SW480 (cell line): ENCODE data around the gene SMARCA4.

Experiments used
- DNase-seq: peaks from one replicate; pipeline ENCODE4 v3.0.0-alpha.2; 2016; ENCODE audit warnings: low spot score

SMARCA4 gene

DNA sequence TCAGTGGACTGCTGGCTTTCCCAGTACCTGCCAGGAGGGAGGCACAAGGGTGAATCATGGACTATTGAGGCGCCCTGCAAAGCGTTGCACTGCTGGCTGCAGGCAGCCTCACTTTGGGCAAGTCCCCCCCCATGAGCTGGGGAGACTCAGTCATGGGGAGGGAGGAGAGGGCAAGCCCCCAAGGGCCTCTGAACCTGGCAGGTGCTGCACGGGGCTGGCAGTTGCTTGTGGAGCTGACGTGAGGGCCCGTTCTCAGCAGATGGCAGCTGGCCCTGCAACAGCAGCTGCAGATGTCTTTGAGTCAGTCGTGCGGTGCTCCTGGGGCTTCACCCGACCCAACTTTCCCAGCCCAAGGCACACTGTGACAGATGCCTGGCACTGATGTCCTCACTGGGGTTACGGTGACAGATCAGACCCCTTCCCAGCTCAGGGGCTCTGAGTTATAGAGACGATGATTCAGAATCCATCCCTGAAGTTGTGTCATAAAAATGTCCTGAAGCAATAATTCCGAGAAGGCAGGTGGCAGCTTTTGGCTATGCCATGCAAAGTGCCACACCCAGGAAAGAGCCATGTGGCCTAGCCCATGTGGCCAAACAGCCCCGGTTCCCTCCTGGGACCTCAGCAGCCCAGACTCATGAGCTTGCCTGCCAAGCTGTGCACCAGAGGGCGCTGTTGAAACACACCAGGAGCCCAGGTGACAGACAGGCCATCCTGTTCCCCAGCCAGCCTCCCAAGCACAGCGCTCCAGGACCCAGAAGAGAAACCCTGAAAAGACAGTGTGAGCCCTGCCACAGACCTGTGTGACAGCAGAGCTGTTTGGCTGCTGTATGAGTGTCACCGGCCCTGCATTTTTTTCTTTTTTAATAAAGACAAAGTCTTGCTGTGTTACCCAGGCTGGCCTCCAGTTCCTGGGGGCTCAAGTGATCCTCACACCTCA lies 74.9 kb downstream of the SMARCA4 start:
- DNase-seq = peak; percentile 89

DNA sequence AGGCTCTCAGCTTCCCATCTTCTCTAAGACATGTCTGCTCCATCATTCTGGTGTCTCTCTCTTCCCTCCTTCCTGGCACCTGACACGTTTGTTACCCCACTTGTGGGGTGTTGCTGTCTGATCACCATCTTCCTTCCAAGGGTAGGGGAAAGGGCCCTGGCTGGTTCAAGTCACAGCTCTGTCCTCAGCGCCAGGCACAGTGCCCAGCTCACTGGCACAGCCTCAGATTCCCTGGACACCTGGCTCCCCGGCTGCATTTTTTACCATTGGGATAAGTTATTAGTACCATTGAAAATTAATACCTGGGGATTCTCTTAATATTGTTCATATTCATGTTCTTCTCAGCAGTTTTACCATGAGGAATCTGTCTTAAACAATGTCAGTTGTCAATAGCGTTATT lies 77.7 kb downstream of the SMARCA4 start:
- DNase-seq = no peak

- no peak for DNase-seq
These were observed 80.4 kb downstream of the SMARCA4 start for GRCh38 chr19:11041194-11041593.

- DNase-seq = no peak
These were observed 81.3 kb downstream of the SMARCA4 start for GRCh38 chr19:11041966-11042627.

DNA sequence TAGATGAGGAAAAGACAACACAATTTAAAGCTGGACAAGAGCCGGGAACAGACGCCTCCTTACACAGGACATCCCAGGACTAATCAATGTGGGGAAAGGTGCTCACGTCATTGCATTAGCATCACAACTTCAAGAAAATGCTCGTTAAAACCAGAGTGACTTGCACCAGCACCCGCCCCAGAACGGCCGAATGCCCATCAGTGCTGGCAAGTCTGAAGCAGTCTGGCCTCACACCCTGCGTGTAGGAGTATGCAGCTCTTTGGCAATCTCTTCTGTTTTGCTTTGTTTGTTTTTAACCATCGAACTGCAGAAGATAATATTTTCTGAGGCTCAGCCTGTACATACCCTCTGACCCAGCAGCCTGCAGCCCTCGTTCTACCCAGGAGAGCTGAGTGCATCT lies 83.6 kb downstream of the SMARCA4 start:
- DNase-seq = no peak

- no peak for DNase-seq
These were observed 84.7 kb downstream of the SMARCA4 start for GRCh38 chr19:11045536-11045935.

GRCh38 chr19:11046605-11047354 lies 86.0 kb downstream of the SMARCA4 start:
- DNase-seq = no peak

- no peak for DNase-seq
These were observed 87.0 kb downstream of the SMARCA4 start for GRCh38 chr19:11047866-11048265.

DNA sequence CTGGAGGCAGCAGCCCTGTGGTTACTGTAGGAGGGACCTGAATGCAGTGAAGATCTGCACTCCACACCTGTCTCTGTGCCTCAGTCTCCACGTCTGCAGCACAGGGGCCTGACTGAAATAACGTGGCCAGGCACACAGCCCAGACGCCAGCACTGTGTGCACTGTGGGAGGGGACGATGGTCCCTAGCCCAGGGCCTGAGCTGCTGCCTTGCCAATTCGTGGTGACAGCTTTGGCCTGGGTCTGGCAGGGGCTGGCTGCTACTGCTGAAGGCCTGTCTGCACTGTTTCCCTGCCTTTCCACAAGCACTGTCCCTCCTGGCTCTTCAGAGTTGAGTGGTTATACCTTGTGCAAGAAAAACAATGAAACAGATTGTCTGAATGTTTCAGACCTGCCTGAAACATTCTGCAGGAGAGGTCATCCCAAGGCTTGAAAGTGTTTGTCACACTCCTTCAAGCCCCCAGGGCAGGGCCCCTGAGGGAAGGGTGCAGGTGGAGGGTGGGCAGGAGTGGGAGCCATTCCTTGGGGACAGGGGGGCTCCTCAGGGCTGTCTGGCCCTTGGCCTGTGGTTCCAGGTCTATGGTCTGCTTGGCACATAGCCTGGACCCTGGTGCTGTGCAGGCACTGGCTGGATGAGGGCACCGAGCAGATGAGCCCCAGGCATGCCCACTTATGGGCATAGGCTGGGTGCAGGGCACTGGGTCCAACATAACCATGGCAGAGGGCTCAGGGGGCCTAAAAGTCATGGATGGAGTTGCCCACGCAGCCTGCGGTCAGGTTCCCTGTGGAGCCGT lies 89.7 kb downstream of the SMARCA4 start:
- no peak for DNase-seq

DNA sequence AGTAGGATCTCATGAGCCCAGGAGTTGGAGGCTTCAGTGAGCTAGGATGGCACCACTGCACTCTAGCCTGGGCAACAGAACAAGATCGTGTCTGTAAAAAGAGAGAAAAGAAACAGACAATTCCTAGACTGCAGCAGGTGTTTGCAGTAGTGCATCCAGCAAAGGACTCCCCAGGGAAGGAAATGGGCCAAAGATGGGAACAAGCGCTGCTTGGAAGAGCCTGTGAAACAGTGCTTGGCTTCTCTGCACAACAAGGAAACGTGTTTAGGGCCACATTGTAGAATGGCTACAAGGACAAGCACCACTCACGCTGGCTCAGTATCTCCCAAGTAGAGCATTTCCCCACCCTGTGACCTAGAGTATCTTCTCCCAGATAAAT lies 93.0 kb downstream of the SMARCA4 start:
- no peak for DNase-seq

GRCh38 chr19:11054200-11054599 lies 93.4 kb downstream of the SMARCA4 start:
- DNase-seq = no peak

- DNase-seq = no peak
These were observed 93.8 kb downstream of the SMARCA4 start for GRCh38 chr19:11054628-11055027.

- DNase-seq = no peak
These were observed 97.6 kb downstream of the SMARCA4 start for GRCh38 chr19:11058246-11059030.

GRCh38 chr19:11059511-11060358 lies 98.9 kb downstream of the SMARCA4 start:
- DNase-seq = no peak

- DNase-seq = no peak
These were observed 101.1 kb downstream of the SMARCA4 start for GRCh38 chr19:11061952-11062351.

- DNase-seq = no peak
These were observed 102.6 kb downstream of the SMARCA4 start for GRCh38 chr19:11063434-11063833.

DNA sequence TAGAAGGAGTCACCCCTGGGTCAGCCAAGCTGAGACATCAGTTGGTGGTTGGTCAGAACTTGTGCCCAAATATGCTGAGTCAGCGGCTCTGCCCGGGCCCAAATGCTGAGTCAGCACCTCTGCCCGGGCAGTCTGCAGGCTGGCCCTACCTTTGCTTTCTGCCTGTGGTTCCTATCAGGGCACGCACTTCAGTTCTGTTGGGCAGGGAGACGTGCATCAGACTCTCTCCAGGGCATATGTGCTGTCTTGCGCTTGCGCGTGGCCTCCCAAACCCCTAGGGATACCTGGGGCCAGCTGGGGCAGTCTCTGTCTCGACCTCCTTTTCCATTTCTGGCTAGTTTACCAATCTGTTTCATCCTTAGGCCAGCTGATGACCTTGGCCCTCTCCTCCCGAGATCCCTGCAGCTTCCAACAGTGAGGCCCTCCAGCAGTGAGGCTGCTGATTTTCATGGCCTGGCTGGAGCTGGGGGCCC lies 104.0 kb downstream of the SMARCA4 start:
- no peak for DNase-seq

GRCh38 chr19:11066326-11066725 lies 105.5 kb downstream of the SMARCA4 start:
- no peak for DNase-seq

- DNase-seq = peak; percentile 38
These were observed 106.7 kb downstream of the SMARCA4 start for GRCh38 chr19:11067356-11068113.
